Smooth muscle cell (in vitro differentiated cells): Measurements from ENCODE around the gene PLSCR4. TPM values are rescaled to one million over a fixed set of nuclear protein-coding genes. Genes with fewer than 3 reads are reported as not detected.

Experiments
- DNase-seq: peaks from one replicate; lab custom pipeline; 2025; ENCODE audit not compliant: unreplicated experiment; lab: John Stamatoyannopoulos, UW
- H2AFZ ChIP-seq: fragments of 200-600 bp; sonication (generic); 2 replicates; pipeline ENCODE4 v1.6.0; 2016; ENCODE audit warnings: antibody characterized with exemption, low read depth, mild to moderate bottlenecking
- H3F3A ChIP-seq: fragments of 200-600 bp; sonication (generic); 2 replicates; pipeline ENCODE4 v1.6.0; 2017; ENCODE audit warnings: antibody characterized with exemption, low read depth
- H3K27ac ChIP-seq: fragments of 200-600 bp; sonication (generic); 2 replicates; pipeline ENCODE4 v1.5.1; 2016; ENCODE audit warnings: low read depth, mild to moderate bottlenecking
- H3K27me3 ChIP-seq: fragments of 200-600 bp; sonication (generic); 2 replicates; pipeline ENCODE4 v1.6.1; 2016; ENCODE audit warnings: low read depth, mild to moderate bottlenecking
- H3K36me3 ChIP-seq: fragments of 200-600 bp; sonication (generic); 2 replicates; pipeline ENCODE4 v1.5.1; 2016; ENCODE audit warnings: low read depth
- H3K4me1 ChIP-seq: fragments of 200-600 bp; sonication (generic); 2 replicates; pipeline ENCODE4 v1.5.1; 2016; ENCODE audit warnings: low read depth
- H3K4me2 ChIP-seq: fragments of 200-600 bp; sonication (generic); 2 replicates; pipeline ENCODE4 v1.6.0; 2016; ENCODE audit warnings: mild to moderate bottlenecking
- H3K4me3 ChIP-seq: fragments of 200-600 bp; sonication (generic); 2 replicates; pipeline ENCODE4 v1.5.1; 2016; ENCODE audit warnings: mild to moderate bottlenecking
- H3K79me2 ChIP-seq: fragments of 200-600 bp; sonication (generic); 2 replicates; pipeline ENCODE4 v1.6.0; 2016; ENCODE audit warnings: low read depth, mild to moderate bottlenecking
- H3K9ac ChIP-seq: fragments of 200-600 bp; sonication (generic); 2 replicates; pipeline ENCODE4 v1.6.0; 2016; ENCODE audit warnings: low read depth
- H3K9me3 ChIP-seq: fragments of 200-600 bp; sonication (generic); replicated peaks from 2 replicates; pipeline ENCODE4 v1.5.1; 2016; ENCODE audit warnings: low read depth
- H4K20me1 ChIP-seq: fragments of 200-600 bp; sonication (generic); 2 replicates; pipeline ENCODE4 v1.6.0; 2016; ENCODE audit warnings: low read depth
- CTCF ChIP-seq: fragments of 200-600 bp; sonication (generic); IDR thresholded peaks from 2 replicates; pipeline ENCODE4 v1.5.1; 2017; ENCODE audit warnings: borderline replicate concordance, mild to moderate bottlenecking, antibody characterized with exemption; ENCODE audit not compliant: insufficient read depth, poor library complexity, severe bottlenecking
- WGBS: methylation state at CpG from one replicate; pipeline ENCODE4 v1.1.7; 2016; ENCODE audit warnings: low lambda C conversion rate; 5-methylcytosine and 5-hydroxymethylcytosine counted together
- polyA plus RNA-seq: library from polyadenylated mRNA; unstranded; fragments of >200 nt; fragmentation: Nextera tagmentation; extraction: Ambion mirVana; gene quantifications from 2 replicates; pipeline ENCODE4 v1.2.1, GENCODE V29; 2016
- total RNA-seq: library from RNA; depleted of rRNA; stranded (reverse); fragments of >200 nt; gene quantifications from 2 replicates; pipeline ENCODE4 v1.2.3, GENCODE V29; 2014

The PLSCR4 gene
- total and polyA plus RNA-seq, 2 experiments from 2014 or later: 3.8 to 4.8 TPM

GRCh38 chr3:146166415-146166821 is 84.5 kb downstream of the PLSCR4 start:
- Histone ChIP-seq H3K9ac (peak overlapping the region; percentile 72), H2AFZ (peak overlapping the region; percentile 20), H3K4me2 (peak overlapping the region; percentile 82), H4K20me1 (no peaks in the 10 kb centered on the region), H3K4me3 (no peak overlapping the region), H3K79me2 (peaks cover 12% of the 10 kb centered on the region), H3K27me3 (no peaks in the 10 kb centered on the region), H3K9me3 (no peaks in the 10 kb centered on the region), H3F3A (peaks cover 27% of the 10 kb centered on the region), H3K27ac (peak overlapping the region; percentile 96), H3K36me3 (no peaks in the 10 kb centered on the region), H3K4me1 (peaks cover 6% of the 10 kb centered on the region)
- 7% methylated on average over 4 of the region's 4 CpGs for WGBS
- DNase-seq: no peak
- TF ChIP-seq CTCF: no peak

GRCh38 chr3:146165877-146166276 is 85.0 kb downstream of the PLSCR4 start:
- peak overlapping the region; percentile 82 for H3K4me2 ChIP-seq
- no peak overlapping the region for H3K4me3 ChIP-seq
- peaks cover 15% of the 10 kb centered on the region for H3K79me2 ChIP-seq
- H3K4me1 ChIP-seq: peaks cover 6% of the 10 kb centered on the region
- TF ChIP-seq CTCF: no peak
- H3F3A ChIP-seq: peaks cover 27% of the 10 kb centered on the region
- H3K27me3 ChIP-seq: no peaks in the 10 kb centered on the region
- no peaks in the 10 kb centered on the region for H4K20me1 ChIP-seq
- peak overlapping the region; percentile 96 for H3K27ac ChIP-seq
- no peak for DNase-seq
- H3K9me3 ChIP-seq: no peaks in the 10 kb centered on the region
- H3K36me3 ChIP-seq: no peaks in the 10 kb centered on the region
- 41% methylated on average over 2 of the region's 2 CpGs for WGBS
- peak overlapping the region; percentile 69 for H3K9ac ChIP-seq
- H2AFZ ChIP-seq: no peak overlapping the region

- no peak for TF ChIP-seq CTCF
- H2AFZ ChIP-seq: no peak overlapping the region
- H3K9ac ChIP-seq: peak overlapping the region; percentile 69
- H4K20me1 ChIP-seq: peaks cover 7% of the 10 kb centered on the region
- DNase-seq: no peak
- H3K4me3 ChIP-seq: no peak overlapping the region
- peak overlapping the region; percentile 82 for H3K4me2 ChIP-seq
- peak overlapping the region; percentile 96 for H3K27ac ChIP-seq
- 27% methylated on average over 7 of the region's 7 CpGs for WGBS
- peaks cover 6% of the 10 kb centered on the region for H3K4me1 ChIP-seq
- H3K27me3 ChIP-seq: no peaks in the 10 kb centered on the region
- H3K79me2 ChIP-seq: peaks cover 22% of the 10 kb centered on the region
- H3K36me3 ChIP-seq: no peaks in the 10 kb centered on the region
- H3K9me3 ChIP-seq: no peaks in the 10 kb centered on the region
- peaks cover 32% of the 10 kb centered on the region for H3F3A ChIP-seq
Observed at GRCh38 chr3:146164971-146165769, 85.7 kb downstream of the PLSCR4 start.

- no peaks in the 10 kb centered on the region for H3K27me3 ChIP-seq
- peak overlapping the region; percentile 96 for H3K27ac ChIP-seq
- peaks cover 34% of the 10 kb centered on the region for H3F3A ChIP-seq
- TF ChIP-seq CTCF: no peak
- H3K4me1 ChIP-seq: peaks cover 6% of the 10 kb centered on the region
- no peaks in the 10 kb centered on the region for H3K36me3 ChIP-seq
- H3K9me3 ChIP-seq: no peaks in the 10 kb centered on the region
- peaks cover 29% of the 10 kb centered on the region for H3K79me2 ChIP-seq
- peak overlapping the region; percentile 69 for H3K9ac ChIP-seq
- no peak overlapping the region for H3K4me3 ChIP-seq
- no peak overlapping the region for H2AFZ ChIP-seq
- peaks cover 14% of the 10 kb centered on the region for H4K20me1 ChIP-seq
- no peak for DNase-seq
- peak overlapping the region; percentile 82 for H3K4me2 ChIP-seq
Observed at GRCh38 chr3:146164506-146164905, 86.4 kb downstream of the PLSCR4 start.
